Muscle layer of colon (tissue), 2 donors: ENCODE data around the gene YPEL3.
A peak's percentile ranks its signal among the peaks of the same experiment; 100 is the strongest.

ENCODE experiments used
- H3K27ac ChIP-seq: one replicate; pipeline ENCODE4 v1.7.0; 2013; ENCODE audit warnings: low read depth, mild to moderate bottlenecking, low read length, moderate library complexity
- H3K27me3 ChIP-seq, 2 donors: one replicate each; pipeline ENCODE4 v1.7.0; 2013; ENCODE audit warnings: low read length in 2 of 2, mild to moderate bottlenecking in 2 of 2; ENCODE audit not compliant: insufficient read depth in 2 of 2, control insufficient read depth in 1 of 2
- H3K36me3 ChIP-seq: one replicate; pipeline ENCODE4 v1.7.0; 2013; ENCODE audit warnings: mild to moderate bottlenecking, low read length; ENCODE audit not compliant: insufficient read depth
- H3K4me1 ChIP-seq: one replicate; pipeline ENCODE4 v1.7.0; 2013; ENCODE audit warnings: mild to moderate bottlenecking, low read length; ENCODE audit not compliant: insufficient read depth
- H3K4me3 ChIP-seq, 2 donors: one replicate each; pipeline ENCODE4 v1.7.0; 2013; ENCODE audit warnings: low read length in 2 of 2, low read depth in 1 of 2, mild to moderate bottlenecking in 1 of 2, moderate library complexity in 1 of 2
- H3K9ac ChIP-seq: one replicate; pipeline ENCODE4 v1.7.0; 2013; ENCODE audit warnings: low read length
- H3K9me3 ChIP-seq: one replicate; pipeline ENCODE4 v1.7.0; 2013; ENCODE audit warnings: mild to moderate bottlenecking, low read length
- donor health status: abdominal sarcoma.
- donor health status: Adenocarcinoma of cecum.

YPEL3 gene

GRCh38 chr16:30086291-30087140 is 9.5 kb downstream of the YPEL3 start:
- no peaks in the 10 kb centered on the region for H3K9me3 ChIP-seq
- peaks cover 33% of the 10 kb centered on the region for H3K36me3 ChIP-seq
- no peak overlapping the region for H3K9ac ChIP-seq
- H3K27me3 ChIP-seq, result no peaks in the 10 kb centered on the region
- H3K4me1 ChIP-seq, result no peaks in the 10 kb centered on the region
- H3K27ac ChIP-seq, result no peak overlapping the region
- H3K4me3 ChIP-seq, result no peak overlapping the region

GRCh38 chr16:30085820-30086219 is 10.2 kb downstream of the YPEL3 start:
- Histone ChIP-seq H3K36me3 (peaks cover 40% of the 10 kb centered on the region), H3K4me3 (no peak overlapping the region), H3K9me3 (no peaks in the 10 kb centered on the region), H3K27me3 (no peaks in the 10 kb centered on the region), H3K4me1 (no peaks in the 10 kb centered on the region), H3K9ac (no peak overlapping the region), H3K27ac (no peak overlapping the region)

GRCh38 chr16:30085247-30085646 is 10.8 kb downstream of the YPEL3 start:
- Histone ChIP-seq H3K9ac (no peak overlapping the region), H3K9me3 (no peaks in the 10 kb centered on the region), H3K4me3 (no peak overlapping the region), H3K4me1 (no peaks in the 10 kb centered on the region), H3K27ac (no peak overlapping the region), H3K36me3 (peaks cover 42% of the 10 kb centered on the region), H3K27me3 (no peaks in the 10 kb centered on the region)

GRCh38 chr16:30084816-30085159 is 11.2 kb downstream of the YPEL3 start:
- Histone ChIP-seq H3K27me3 (no peaks in the 10 kb centered on the region), H3K9me3 (no peaks in the 10 kb centered on the region), H3K4me1 (no peaks in the 10 kb centered on the region), H3K4me3 (no peak overlapping the region), H3K36me3 (peaks cover 42% of the 10 kb centered on the region), H3K27ac (peak overlapping the region; percentile 22), H3K9ac (no peak overlapping the region)

GRCh38 chr16:30084096-30084815 is 11.8 kb downstream of the YPEL3 start:
- Histone ChIP-seq H3K27ac (peak overlapping the region; percentile 22), H3K36me3 (peaks cover 47% of the 10 kb centered on the region)

GRCh38 chr16:30083216-30084055 is 12.6 kb downstream of the YPEL3 start:
- Histone ChIP-seq H3K27ac (no peak overlapping the region), H3K27me3 (no peaks in the 10 kb centered on the region), H3K9ac (no peak overlapping the region), H3K4me3 (no peak overlapping the region), H3K9me3 (no peaks in the 10 kb centered on the region), H3K36me3 (peaks cover 51% of the 10 kb centered on the region), H3K4me1 (no peaks in the 10 kb centered on the region)

More at GRCh38 chr16:30084096-30084815, 11.8 kb downstream of the YPEL3 start:
- H3K4me3 ChIP-seq, result no peak overlapping the region
- H3K4me1 ChIP-seq, result no peaks in the 10 kb centered on the region
- H3K9ac ChIP-seq, result no peak overlapping the region
- no peaks in the 10 kb centered on the region for H3K9me3 ChIP-seq
- no peaks in the 10 kb centered on the region for H3K27me3 ChIP-seq

- H3K27ac ChIP-seq, result no peak overlapping the region
- H3K4me3 ChIP-seq, result no peak overlapping the region
- peaks cover 59% of the 10 kb centered on the region for H3K36me3 ChIP-seq
- H3K9me3 ChIP-seq, result no peaks in the 10 kb centered on the region
- peaks cover 3% of the 10 kb centered on the region for H3K4me1 ChIP-seq
- no peaks in the 10 kb centered on the region for H3K27me3 ChIP-seq
- H3K9ac ChIP-seq, result no peak overlapping the region
Measured at GRCh38 chr16:30082545-30083090, 13.4 kb downstream of the YPEL3 start.

GRCh38 chr16:30079480-30079879 is 16.5 kb downstream of the YPEL3 start:
- Histone ChIP-seq H3K27ac (no peak overlapping the region), H3K9ac (no peak overlapping the region), H3K36me3 (peaks cover 54% of the 10 kb centered on the region), H3K4me3 (no peak overlapping the region), H3K4me1 (peaks cover 19% of the 10 kb centered on the region), H3K27me3 (no peaks in the 10 kb centered on the region), H3K9me3 (no peaks in the 10 kb centered on the region)

GRCh38 chr16:30078744-30079143 is 17.3 kb downstream of the YPEL3 start:
- peaks cover 19% of the 10 kb centered on the region for H3K4me1 ChIP-seq
- H3K36me3 ChIP-seq, result peaks cover 46% of the 10 kb centered on the region
- no peak overlapping the region for H3K27ac ChIP-seq
- no peaks in the 10 kb centered on the region for H3K9me3 ChIP-seq
- H3K9ac ChIP-seq, result no peak overlapping the region
- no peak overlapping the region for H3K4me3 ChIP-seq
- H3K27me3 ChIP-seq, result no peaks in the 10 kb centered on the region

- Histone ChIP-seq H3K9ac (peak overlapping the region; percentile 78), H3K36me3 (peaks cover 35% of the 10 kb centered on the region), H3K4me1 (peaks cover 19% of the 10 kb centered on the region), H3K27ac (no peak overlapping the region), H3K4me3 (no peak overlapping the region), H3K9me3 (no peaks in the 10 kb centered on the region), H3K27me3 (no peaks in the 10 kb centered on the region)
Measured at GRCh38 chr16:30077656-30078055, 18.4 kb downstream of the YPEL3 start.

- Histone ChIP-seq H3K27me3 (no peaks in the 10 kb centered on the region), H3K4me3 (peak overlapping the region; percentile 88 to 91), H3K27ac (peak overlapping the region; percentile 83), H3K9ac (peak overlapping the region; percentile 78), H3K4me1 (peaks cover 23% of the 10 kb centered on the region), H3K9me3 (no peaks in the 10 kb centered on the region), H3K36me3 (peaks cover 38% of the 10 kb centered on the region)
Measured at GRCh38 chr16:30076276-30076791, 19.7 kb downstream of the YPEL3 start.
